ENCODE results near the gene PEX3.
"Not testable (repeated sequence)": the region's sequence is repeated elsewhere in the genome, so short reads cannot be mapped to it uniquely, and the experiment has no call there.

Gene PEX3

GRCh38 chr6:143504369-143504768 is 53.8 kb downstream of the PEX3 start:
- no peak for DNase-seq (ENCODE audit: low read depth, low spot score)
- no peak overlapping the region for H3K4me3 ChIP-seq (ENCODE audit: low read depth, low read length)
- TF ChIP-seq, protein P1, sequence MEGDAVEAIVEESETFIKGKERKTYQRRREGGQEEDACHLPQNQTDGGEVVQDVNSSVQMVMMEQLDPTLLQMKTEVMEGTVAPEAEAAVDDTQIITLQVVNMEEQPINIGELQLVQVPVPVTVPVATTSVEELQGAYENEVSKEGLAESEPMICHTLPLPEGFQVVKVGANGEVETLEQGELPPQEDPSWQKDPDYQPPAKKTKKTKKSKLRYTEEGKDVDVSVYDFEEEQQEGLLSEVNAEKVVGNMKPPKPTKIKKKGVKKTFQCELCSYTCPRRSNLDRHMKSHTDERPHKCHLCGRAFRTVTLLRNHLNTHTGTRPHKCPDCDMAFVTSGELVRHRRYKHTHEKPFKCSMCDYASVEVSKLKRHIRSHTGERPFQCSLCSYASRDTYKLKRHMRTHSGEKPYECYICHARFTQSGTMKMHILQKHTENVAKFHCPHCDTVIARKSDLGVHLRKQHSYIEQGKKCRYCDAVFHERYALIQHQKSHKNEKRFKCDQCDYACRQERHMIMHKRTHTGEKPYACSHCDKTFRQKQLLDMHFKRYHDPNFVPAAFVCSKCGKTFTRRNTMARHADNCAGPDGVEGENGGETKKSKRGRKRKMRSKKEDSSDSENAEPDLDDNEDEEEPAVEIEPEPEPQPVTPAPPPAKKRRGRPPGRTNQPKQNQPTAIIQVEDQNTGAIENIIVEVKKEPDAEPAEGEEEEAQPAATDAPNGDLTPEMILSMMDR (IDR thresholded peaks at IDR 0.05; ENCODE audit: low read depth, low read length): no peak
- in situ Hi-C loops (cut with HindIII; ENCODE audit: low sequenced_read_pairs): no loop called here

GRCh38 chr6:143505111-143505510 is 54.5 kb downstream of the PEX3 start:
- TF ChIP-seq, protein P1 (IDR thresholded peaks at IDR 0.05; ENCODE audit: low read depth, low read length): no peak
- no peak for DNase-seq (ENCODE audit: low read depth, low spot score)
- in situ Hi-C loops (cut with HindIII; ENCODE audit: low sequenced_read_pairs): no loop called here
- H3K4me3 ChIP-seq (ENCODE audit: low read depth, low read length): no peak overlapping the region

GRCh38 chr6:143505537-143505936 is 54.9 kb downstream of the PEX3 start:
- no peak overlapping the region for H3K4me3 ChIP-seq (ENCODE audit: low read depth, low read length)
- no peak for DNase-seq (ENCODE audit: low read depth, low spot score)
- in situ Hi-C loops (cut with HindIII; ENCODE audit: low sequenced_read_pairs): no loop called here
- TF ChIP-seq, protein P1 (IDR thresholded peaks at IDR 0.05; ENCODE audit: low read depth, low read length): no peak

- no peak overlapping the region for H3K4me3 ChIP-seq (ENCODE audit: low read depth, low read length)
- no peak for DNase-seq (ENCODE audit: low read depth, low spot score)
- TF ChIP-seq, protein P1 (IDR thresholded peaks at IDR 0.05; ENCODE audit: low read depth, low read length): no peak
- in situ Hi-C loops (cut with HindIII; ENCODE audit: low sequenced_read_pairs): no loop called here
Observed at GRCh38 chr6:143506199-143506598, 55.6 kb downstream of the PEX3 start.

GRCh38 chr6:143506620-143507019 is 56.0 kb downstream of the PEX3 start:
- in situ Hi-C loops (cut with HindIII; ENCODE audit: low sequenced_read_pairs): no loop called here
- TF ChIP-seq, protein P1 (IDR thresholded peaks at IDR 0.05; ENCODE audit: low read depth, low read length): no peak
- no peak for DNase-seq (ENCODE audit: low read depth, low spot score)

DNA sequence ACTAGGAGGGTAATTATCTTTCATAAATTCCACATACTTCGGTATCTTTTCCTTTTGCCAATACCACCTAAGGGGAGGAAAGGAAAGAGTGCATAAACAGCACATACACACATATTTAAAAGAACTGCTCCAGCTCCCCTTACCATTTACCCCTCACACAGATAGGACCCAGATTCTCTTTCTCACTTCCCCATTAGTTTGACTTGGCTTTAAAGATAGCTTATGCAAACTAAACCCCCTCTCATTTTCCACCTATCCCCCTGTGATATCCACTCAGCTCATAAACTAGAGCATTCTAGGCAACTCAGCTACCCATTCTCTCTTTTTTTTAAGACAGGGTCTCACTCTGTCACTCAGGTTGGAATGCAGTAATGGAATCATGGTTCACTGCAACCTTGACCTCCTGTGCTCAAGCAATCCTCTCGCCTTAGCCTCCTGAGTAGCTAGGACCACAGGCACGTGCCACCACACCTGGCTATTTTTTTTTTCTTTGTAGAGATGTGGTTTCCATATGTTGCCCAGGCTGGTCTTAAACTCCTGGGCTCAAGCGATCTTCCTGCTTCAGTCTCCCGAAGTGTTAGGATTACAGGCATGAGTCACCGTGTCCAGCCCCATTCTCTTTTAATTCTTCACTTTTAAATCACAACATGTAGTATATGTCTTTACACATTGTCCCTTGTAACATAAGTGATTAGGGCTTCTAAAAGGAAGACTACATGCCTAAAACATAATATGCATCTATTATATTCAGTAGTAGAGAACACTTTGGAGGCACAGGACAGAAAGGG is 56.9 kb downstream of the PEX3 start:
- H3K4me3 ChIP-seq (ENCODE audit: low read depth, low read length): no peak overlapping the region
- DNase-seq (ENCODE audit: low read depth, low spot score): no peak
- TF ChIP-seq, protein P1 (IDR thresholded peaks at IDR 0.05; ENCODE audit: low read depth, low read length): no peak
- in situ Hi-C loops (cut with HindIII; ENCODE audit: low sequenced_read_pairs): no loop called here

More at GRCh38 chr6:143506620-143507019, 56.0 kb downstream of the PEX3 start:
- no peak overlapping the region for H3K4me3 ChIP-seq (ENCODE audit: low read depth, low read length)

DNA sequence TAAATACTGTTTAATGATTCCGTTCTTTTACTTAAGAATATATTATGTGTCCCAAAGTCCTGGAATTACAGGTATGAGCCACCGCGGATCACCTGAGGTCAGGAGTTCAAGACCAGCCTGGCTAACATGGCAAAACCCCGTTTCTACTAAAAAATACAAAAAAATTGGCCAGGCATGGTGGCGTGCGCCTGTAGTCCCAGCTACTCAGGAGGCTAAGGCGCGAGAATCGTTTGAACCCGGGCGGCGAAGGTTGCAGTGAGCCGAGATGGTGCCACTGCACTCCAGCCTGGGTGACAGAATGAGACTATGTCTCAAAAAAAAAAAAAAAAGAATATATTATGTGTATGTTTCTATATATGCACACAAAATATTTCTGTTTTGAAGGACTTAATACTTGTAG is 59.7 kb downstream of the PEX3 start:
- H3K4me3 ChIP-seq (ENCODE audit: low read depth, low read length): peak overlapping the region; percentile 59
- DNase-seq (ENCODE audit: low read depth, low spot score); in situ Hi-C loops (cut with HindIII; ENCODE audit: low sequenced_read_pairs): not testable (repeated sequence)
